Fibroblast of lung (primary cell): Measurements from ENCODE around the gene GPR82. TPM values are rescaled to one million over a fixed set of nuclear protein-coding genes. Genes with fewer than 3 reads are reported as not detected.

Source experiments
- DNase-seq, 2 donors: peaks; one replicate each; pipeline versions ENCODE4 v3.0.0 to v3.0.0-alpha.2; 2010; ENCODE audit warnings: low read depth in 2 of 2
- H2AFZ ChIP-seq: 2 replicates; pipeline ENCODE4 v1.5.1; 2012; ENCODE audit warnings: low read length, control low read depth, inconsistent platforms
- H3K27ac ChIP-seq: 2 replicates; pipeline ENCODE4 v1.5.1; 2011; ENCODE audit warnings: low read length, control low read depth; ENCODE audit not compliant: insufficient read depth
- H3K27me3 ChIP-seq: 2 replicates; pipeline ENCODE4 v1.5.1; 2011; ENCODE audit warnings: mild to moderate bottlenecking, low read length; ENCODE audit not compliant: control insufficient read depth, insufficient read depth
- H3K36me3 ChIP-seq: 2 replicates; pipeline ENCODE4 v1.5.1; 2011; ENCODE audit warnings: low read length; ENCODE audit not compliant: control insufficient read depth, insufficient read depth
- H3K4me1 ChIP-seq: 2 replicates; pipeline ENCODE4 v1.5.1; 2011; ENCODE audit warnings: low read length; ENCODE audit not compliant: control insufficient read depth, insufficient read depth; ENCODE audit errors: extremely low read depth
- H3K4me2 ChIP-seq: 2 replicates; pipeline ENCODE4 v1.5.1; 2011; ENCODE audit warnings: low read length, control low read depth; ENCODE audit not compliant: insufficient read depth; ENCODE audit errors: extremely low read depth
- H3K4me3 ChIP-seq, 4 experiments: fragments of 200-600 bp in 1 of 4; sonication (generic) in 1 of 4; replicated peaks in 1 of 4; 2 replicates each; pipeline ENCODE4 v1.5.1; 2011 to 2016; ENCODE audit warnings: low read length in 4 of 4, low read depth in 3 of 4, mild to moderate bottlenecking in 3 of 4, control low read depth in 2 of 4, inconsistent platforms in 1 of 4, mixed read lengths in 1 of 4; ENCODE audit not compliant: insufficient read depth in 1 of 4; ENCODE audit errors: control extremely low read depth in 1 of 4
- H3K79me2 ChIP-seq: 2 replicates; pipeline ENCODE4 v1.5.1; 2012; ENCODE audit warnings: mild to moderate bottlenecking, low read length, inconsistent platforms; ENCODE audit not compliant: control insufficient read depth, insufficient read depth
- H3K9ac ChIP-seq: 2 replicates; pipeline ENCODE4 v1.5.1; 2011; ENCODE audit warnings: mild to moderate bottlenecking, low read length, control low read depth; ENCODE audit not compliant: insufficient read depth
- H3K9me3 ChIP-seq: 2 replicates; pipeline ENCODE4 v1.5.1; 2012; ENCODE audit warnings: low read depth, low read length; ENCODE audit not compliant: control insufficient read depth, insufficient read depth
- H4K20me1 ChIP-seq: 2 replicates; pipeline ENCODE4 v1.5.1; 2011; ENCODE audit warnings: low read length; ENCODE audit not compliant: control insufficient read depth, insufficient read depth; ENCODE audit errors: extremely low read depth
- EZH2 ChIP-seq: IDR thresholded peaks from 2 replicates; pipeline ENCODE4 v1.5.1; 2012; ENCODE audit warnings: low read length, control low read depth, mild to moderate bottlenecking; ENCODE audit errors: missing control alignments
- polyA plus RNA-seq, 2 donors: library from polyadenylated mRNA; depleted of rRNA in 1 of 2; stranded (reverse) in 1 of 2; unstranded in 1 of 2; fragments of >200 nt; gene quantifications; 2 replicates each; pipeline ENCODE4 v1.2.1, GENCODE V29; 2011 to 2012; ENCODE audit warnings: missing spikeins in 1 of 2
- total RNA-seq: library from RNA; depleted of rRNA; stranded (reverse); fragments of >200 nt; gene quantifications from 2 replicates; pipeline ENCODE4 v1.2.1, GENCODE V29; 2014
- TF ChIP-seq, protein P1 (sequence below), 2 donors: IDR thresholded peaks in 1 of 2; conservative IDR thresholded peaks in 1 of 2; 1 replicate in 1 of 2; 2 replicates in 1 of 2; pipeline ENCODE4 v1.5.1; 2011 to 2012; ENCODE audit warnings: low read length in 2 of 2, control low read depth in 1 of 2, inconsistent platforms in 1 of 2, low read depth in 1 of 2, mild to moderate bottlenecking in 1 of 2

Gene GPR82
- total and polyA plus RNA-seq, 2 donors (not counting 1 experiment from before 2014, with no cell fraction given): not detected

- H3K27ac ChIP-seq: no peak overlapping the region
- H3K9me3 ChIP-seq: no peaks in the 10 kb centered on the region
- H4K20me1 ChIP-seq: no peaks in the 10 kb centered on the region
- no peak overlapping the region for H3K4me3 ChIP-seq
- no peaks in the 10 kb centered on the region for H3K79me2 ChIP-seq
- H3K27me3 ChIP-seq: no peaks in the 10 kb centered on the region
- H3K9ac ChIP-seq: no peak overlapping the region
- no peak overlapping the region for H3K4me2 ChIP-seq
- no peaks in the 10 kb centered on the region for H3K4me1 ChIP-seq
- no peak for DNase-seq
- TF ChIP-seq EZH2: no peak
- TF ChIP-seq, protein P1, sequence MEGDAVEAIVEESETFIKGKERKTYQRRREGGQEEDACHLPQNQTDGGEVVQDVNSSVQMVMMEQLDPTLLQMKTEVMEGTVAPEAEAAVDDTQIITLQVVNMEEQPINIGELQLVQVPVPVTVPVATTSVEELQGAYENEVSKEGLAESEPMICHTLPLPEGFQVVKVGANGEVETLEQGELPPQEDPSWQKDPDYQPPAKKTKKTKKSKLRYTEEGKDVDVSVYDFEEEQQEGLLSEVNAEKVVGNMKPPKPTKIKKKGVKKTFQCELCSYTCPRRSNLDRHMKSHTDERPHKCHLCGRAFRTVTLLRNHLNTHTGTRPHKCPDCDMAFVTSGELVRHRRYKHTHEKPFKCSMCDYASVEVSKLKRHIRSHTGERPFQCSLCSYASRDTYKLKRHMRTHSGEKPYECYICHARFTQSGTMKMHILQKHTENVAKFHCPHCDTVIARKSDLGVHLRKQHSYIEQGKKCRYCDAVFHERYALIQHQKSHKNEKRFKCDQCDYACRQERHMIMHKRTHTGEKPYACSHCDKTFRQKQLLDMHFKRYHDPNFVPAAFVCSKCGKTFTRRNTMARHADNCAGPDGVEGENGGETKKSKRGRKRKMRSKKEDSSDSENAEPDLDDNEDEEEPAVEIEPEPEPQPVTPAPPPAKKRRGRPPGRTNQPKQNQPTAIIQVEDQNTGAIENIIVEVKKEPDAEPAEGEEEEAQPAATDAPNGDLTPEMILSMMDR (conservative IDR thresholded peaks at IDR 0.05 in 1 of 2, IDR thresholded peaks at IDR 0.05 in 1 of 2; ENCODE audit: low read depth in 1 of 2, low read length in 2 of 2): no peak
- H2AFZ ChIP-seq: no peak overlapping the region
- H3K36me3 ChIP-seq: no peaks in the 10 kb centered on the region
Measured at GRCh38 chrX:41732260-41732659, 8.3 kb downstream of the GPR82 start.

DNA sequence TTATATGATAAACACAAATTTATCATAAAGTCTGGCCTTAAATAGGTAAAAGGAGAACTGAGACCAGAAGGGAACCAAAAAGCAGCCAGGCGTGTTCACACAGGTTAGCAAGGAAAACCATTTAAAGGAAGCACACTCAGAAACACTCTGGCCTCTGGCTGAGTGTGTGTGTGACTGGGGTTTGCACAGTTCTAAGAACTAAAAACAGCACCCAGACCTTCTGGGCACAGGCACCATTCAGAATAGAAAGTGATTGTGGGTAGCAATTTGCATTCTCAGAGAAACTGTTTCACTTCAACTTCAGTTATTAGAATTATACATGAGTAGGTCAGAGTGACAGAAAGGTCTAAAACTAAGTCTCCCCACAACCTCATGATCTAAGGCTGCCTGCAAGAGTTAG, 10.0 kb downstream of the GPR82 start:
- no peak overlapping the region for H3K27ac ChIP-seq
- H3K9me3 ChIP-seq: no peaks in the 10 kb centered on the region
- no peak overlapping the region for H3K9ac ChIP-seq
- TF ChIP-seq, protein P1 (conservative IDR thresholded peaks at IDR 0.05 in 1 of 2, IDR thresholded peaks at IDR 0.05 in 1 of 2; ENCODE audit: low read depth in 1 of 2, low read length in 2 of 2): no peak
- no peak for TF ChIP-seq EZH2
- H3K4me3 ChIP-seq: no peak overlapping the region
- no peak for DNase-seq
- no peak overlapping the region for H3K4me2 ChIP-seq
- H2AFZ ChIP-seq: no peak overlapping the region
- H4K20me1 ChIP-seq: no peaks in the 10 kb centered on the region
- no peaks in the 10 kb centered on the region for H3K36me3 ChIP-seq
- H3K27me3 ChIP-seq: no peaks in the 10 kb centered on the region
- H3K4me1 ChIP-seq: no peaks in the 10 kb centered on the region
- no peaks in the 10 kb centered on the region for H3K79me2 ChIP-seq

DNA sequence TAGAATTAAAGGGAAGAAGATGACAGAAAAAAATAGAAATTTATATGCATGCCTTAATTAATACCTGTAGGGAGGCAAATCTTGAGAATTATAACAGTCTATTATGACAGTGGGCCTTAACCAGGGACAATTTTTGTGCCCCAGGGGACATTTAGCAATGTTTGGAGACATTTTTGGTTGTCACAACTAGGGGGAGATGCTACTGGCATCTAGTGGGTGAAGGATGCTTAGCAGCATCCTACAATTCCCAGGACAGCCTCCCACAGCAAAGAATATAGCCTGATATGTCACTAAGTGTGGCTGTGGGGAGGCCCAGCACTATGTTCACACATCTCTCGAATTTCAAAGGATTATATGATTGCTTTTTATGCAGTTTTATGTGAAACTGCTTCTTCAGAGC, 10.5 kb downstream of the GPR82 start:
- Histone ChIP-seq H3K4me2 (no peak overlapping the region), H4K20me1 (no peaks in the 10 kb centered on the region), H3K36me3 (no peaks in the 10 kb centered on the region), H3K27ac (no peak overlapping the region), H3K9ac (no peak overlapping the region), H2AFZ (no peak overlapping the region), H3K9me3 (no peaks in the 10 kb centered on the region), H3K79me2 (no peaks in the 10 kb centered on the region), H3K4me3 (no peak overlapping the region), H3K27me3 (no peaks in the 10 kb centered on the region), H3K4me1 (no peaks in the 10 kb centered on the region)
- DNase-seq: peak in 1 of 2 donors; percentile 34
- TF ChIP-seq EZH2: no peak
- TF ChIP-seq, protein P1 (conservative IDR thresholded peaks at IDR 0.05 in 1 of 2, IDR thresholded peaks at IDR 0.05 in 1 of 2; ENCODE audit: low read depth in 1 of 2, low read length in 2 of 2): peak; percentile 21 to 59
